DOHH2 (cell line): Measurements from ENCODE around the gene ZNF8.
"Not testable (repeated sequence)": the region's sequence is repeated elsewhere in the genome, so short reads cannot be mapped to it uniquely, and the experiment has no call there.

ENCODE experiments used
- H3F3A ChIP-seq: fragments of 200-600 bp; sonication (generic), shearing (Covaris generic); 2 replicates; pipeline ENCODE4 v1.6.0; 2016; ENCODE audit warnings: antibody characterized with exemption, mild to moderate bottlenecking; ENCODE audit not compliant: control insufficient read depth, insufficient read depth
- H3K27ac ChIP-seq: fragments of 200-600 bp; sonication (generic); 2 replicates; pipeline ENCODE4 v1.5.1; 2014; ENCODE audit warnings: low read depth, mild to moderate bottlenecking, low read length, moderate library complexity
- H3K27me3 ChIP-seq: fragments of 200-600 bp; sonication (generic); 2 replicates; pipeline ENCODE4 v1.6.1; 2014; ENCODE audit warnings: mild to moderate bottlenecking, low read length, mixed read lengths; ENCODE audit not compliant: control insufficient read depth
- H3K36me3 ChIP-seq: fragments of 200-600 bp; sonication (generic); 2 replicates; pipeline ENCODE4 v1.6.1; 2014; ENCODE audit warnings: mild to moderate bottlenecking, low read length, moderate library complexity, mixed read lengths; ENCODE audit not compliant: control insufficient read depth
- H3K4me1 ChIP-seq: fragments of 200-600 bp; sonication (generic); 2 replicates; pipeline ENCODE4 v1.6.1; 2014; ENCODE audit warnings: mild to moderate bottlenecking, low read length, mixed read lengths; ENCODE audit not compliant: control insufficient read depth
- H3K4me2 ChIP-seq: fragments of 200-600 bp; sonication (generic); 2 replicates; pipeline ENCODE4 v1.6.0; 2014; ENCODE audit warnings: mild to moderate bottlenecking, low read length, moderate library complexity
- H3K4me3 ChIP-seq: fragments of 200-600 bp; sonication (generic); 2 replicates; pipeline ENCODE4 v1.5.1; 2014; ENCODE audit warnings: mild to moderate bottlenecking, low read length, mixed read lengths
- H3K79me2 ChIP-seq: fragments of 200-600 bp; sonication (generic); 2 replicates; pipeline ENCODE4 v1.6.1; 2014; ENCODE audit warnings: mild to moderate bottlenecking, low read length, mixed read lengths; ENCODE audit not compliant: control insufficient read depth
- H3K9me2 ChIP-seq: fragments of 200-600 bp; sonication (generic); replicated peaks from 2 replicates; pipeline ENCODE4 v1.6.1; 2014; ENCODE audit warnings: mild to moderate bottlenecking, low read length, mixed read lengths; ENCODE audit not compliant: control insufficient read depth
- H3K9me3 ChIP-seq: fragments of 200-600 bp; sonication (generic); 2 replicates; pipeline ENCODE4 v1.6.1; 2014; ENCODE audit warnings: antibody characterized with exemption, low read length, mixed read lengths; ENCODE audit not compliant: control insufficient read depth, insufficient read depth
- H4K20me1 ChIP-seq: fragments of 200-600 bp; sonication (generic); 2 replicates; pipeline ENCODE4 v1.6.0; 2014; ENCODE audit warnings: low read depth, mild to moderate bottlenecking, antibody characterized with exemption, low read length, moderate library complexity; ENCODE audit not compliant: control insufficient read depth, insufficient read depth
- EZH2phosphoT487 ChIP-seq: fragments of 200-600 bp; sonication (generic); IDR thresholded peaks from 2 replicates; pipeline ENCODE4 v1.6.1; 2017; ENCODE audit warnings: borderline replicate concordance, mild to moderate bottlenecking, antibody characterized with exemption, low read length, moderate library complexity, mixed read lengths
- TF ChIP-seq, protein P1 (sequence below): fragments of 200-600 bp; sonication (generic); IDR thresholded peaks from one replicate; pipeline ENCODE4 v1.5.1; 2014; ENCODE audit warnings: antibody characterized with exemption, mild to moderate bottlenecking, low read depth, low read length; ENCODE audit not compliant: poor library complexity, severe bottlenecking

ZNF8 gene

DNA sequence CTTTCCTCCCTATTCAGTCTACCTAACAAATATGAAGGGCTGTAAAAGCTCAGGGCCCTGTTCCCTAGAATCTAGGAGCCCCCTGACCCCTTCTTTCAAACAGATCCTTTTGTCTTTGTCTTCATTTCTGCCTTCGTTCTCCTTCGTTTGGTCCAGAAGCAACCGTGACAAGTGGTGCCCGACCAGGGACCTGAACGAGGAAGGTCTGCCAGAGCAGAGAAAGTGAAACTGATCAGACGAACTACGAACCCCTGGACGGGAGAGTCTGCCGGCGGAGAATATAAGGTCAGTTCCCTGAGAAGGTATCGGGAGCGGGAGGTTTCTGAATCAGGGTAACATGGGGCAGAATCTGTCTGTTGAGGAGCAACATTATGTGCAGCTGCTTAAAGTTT, 27.2 kb downstream of the ZNF8 start:
- H3K9me2 ChIP-seq: no peaks in the 10 kb centered on the region
- H3K36me3 ChIP-seq: peaks cover 60% of the 10 kb centered on the region
- H4K20me1 ChIP-seq: no peaks in the 10 kb centered on the region
- peak overlapping the region; percentile 64 for H3K4me2 ChIP-seq
- H3K27me3 ChIP-seq: no peaks in the 10 kb centered on the region
- H3K79me2 ChIP-seq: peaks cover 45% of the 10 kb centered on the region
- no peaks in the 10 kb centered on the region for H3F3A ChIP-seq
- H3K27ac ChIP-seq: no peak overlapping the region
- H3K4me3 ChIP-seq: peak overlapping the region; percentile 96
- TF ChIP-seq, protein P1, sequence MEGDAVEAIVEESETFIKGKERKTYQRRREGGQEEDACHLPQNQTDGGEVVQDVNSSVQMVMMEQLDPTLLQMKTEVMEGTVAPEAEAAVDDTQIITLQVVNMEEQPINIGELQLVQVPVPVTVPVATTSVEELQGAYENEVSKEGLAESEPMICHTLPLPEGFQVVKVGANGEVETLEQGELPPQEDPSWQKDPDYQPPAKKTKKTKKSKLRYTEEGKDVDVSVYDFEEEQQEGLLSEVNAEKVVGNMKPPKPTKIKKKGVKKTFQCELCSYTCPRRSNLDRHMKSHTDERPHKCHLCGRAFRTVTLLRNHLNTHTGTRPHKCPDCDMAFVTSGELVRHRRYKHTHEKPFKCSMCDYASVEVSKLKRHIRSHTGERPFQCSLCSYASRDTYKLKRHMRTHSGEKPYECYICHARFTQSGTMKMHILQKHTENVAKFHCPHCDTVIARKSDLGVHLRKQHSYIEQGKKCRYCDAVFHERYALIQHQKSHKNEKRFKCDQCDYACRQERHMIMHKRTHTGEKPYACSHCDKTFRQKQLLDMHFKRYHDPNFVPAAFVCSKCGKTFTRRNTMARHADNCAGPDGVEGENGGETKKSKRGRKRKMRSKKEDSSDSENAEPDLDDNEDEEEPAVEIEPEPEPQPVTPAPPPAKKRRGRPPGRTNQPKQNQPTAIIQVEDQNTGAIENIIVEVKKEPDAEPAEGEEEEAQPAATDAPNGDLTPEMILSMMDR: no peak
- TF ChIP-seq EZH2phosphoT487: no peak
- peaks cover 42% of the 10 kb centered on the region for H3K9me3 ChIP-seq
- H3K4me1 ChIP-seq: peaks cover 15% of the 10 kb centered on the region

DNA sequence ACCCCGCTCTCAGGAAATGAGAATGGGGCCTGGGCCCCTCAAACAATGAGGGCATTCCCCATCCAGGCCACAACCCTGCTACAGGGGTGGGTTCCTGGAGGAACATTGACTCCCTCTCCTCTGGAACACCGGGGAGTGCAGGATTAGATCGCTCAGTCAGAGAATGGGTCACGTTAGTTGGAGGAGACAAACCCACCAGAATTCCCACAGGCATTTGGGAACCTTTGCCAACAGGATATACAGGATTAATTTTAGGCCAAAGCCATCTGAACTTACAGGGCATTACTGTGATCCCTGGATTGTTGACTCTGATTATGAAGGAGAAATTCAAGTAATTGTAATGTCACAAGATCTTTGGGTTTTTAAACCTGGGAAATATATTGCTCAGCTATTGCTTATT, 29.0 kb downstream of the ZNF8 start:
- Histone ChIP-seq H3K27ac (no peak overlapping the region), H3K9me3 (peaks cover 56% of the 10 kb centered on the region), H3K36me3 (peaks cover 68% of the 10 kb centered on the region), H3K4me1 (peaks cover 15% of the 10 kb centered on the region), H3K4me3 (no peak overlapping the region), H4K20me1 (no peaks in the 10 kb centered on the region), H3K9me2 (no peaks in the 10 kb centered on the region), H3K27me3 (no peaks in the 10 kb centered on the region), H3K79me2 (peaks cover 51% of the 10 kb centered on the region), H3K4me2 (no peak overlapping the region), H3F3A (no peaks in the 10 kb centered on the region)
- TF ChIP-seq EZH2phosphoT487: no peak
- TF ChIP-seq, protein P1: no peak

DNA sequence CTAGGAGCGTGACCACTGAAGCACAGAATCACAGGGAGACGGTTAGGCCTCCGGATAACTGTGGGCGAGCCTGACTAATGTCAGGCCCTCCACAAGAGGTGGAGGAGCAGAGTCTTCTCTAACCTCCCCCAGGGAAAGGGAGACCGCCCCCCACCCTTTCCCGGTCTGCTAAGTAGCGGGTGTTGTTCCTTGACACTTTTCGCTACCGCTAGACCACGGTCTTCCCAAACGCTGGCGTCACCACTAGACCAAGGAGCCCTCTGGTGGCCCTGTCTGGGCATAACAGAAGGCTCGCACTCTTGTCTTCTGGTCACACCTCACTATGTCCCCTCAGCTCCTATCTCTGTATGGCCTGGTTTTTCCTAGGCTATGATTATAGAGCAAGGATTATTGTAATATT, 31.9 kb downstream of the ZNF8 start:
- H3K79me2 ChIP-seq: peaks cover 46% of the 10 kb centered on the region
- H3K9me2 ChIP-seq, H3K27ac ChIP-seq, H3F3A ChIP-seq, H3K4me1 ChIP-seq, H3K4me2 ChIP-seq, H3K27me3 ChIP-seq, H3K4me3 ChIP-seq, H4K20me1 ChIP-seq: not testable (repeated sequence)
- peaks cover 88% of the 10 kb centered on the region for H3K36me3 ChIP-seq
- peaks cover 53% of the 10 kb centered on the region for H3K9me3 ChIP-seq

DNA sequence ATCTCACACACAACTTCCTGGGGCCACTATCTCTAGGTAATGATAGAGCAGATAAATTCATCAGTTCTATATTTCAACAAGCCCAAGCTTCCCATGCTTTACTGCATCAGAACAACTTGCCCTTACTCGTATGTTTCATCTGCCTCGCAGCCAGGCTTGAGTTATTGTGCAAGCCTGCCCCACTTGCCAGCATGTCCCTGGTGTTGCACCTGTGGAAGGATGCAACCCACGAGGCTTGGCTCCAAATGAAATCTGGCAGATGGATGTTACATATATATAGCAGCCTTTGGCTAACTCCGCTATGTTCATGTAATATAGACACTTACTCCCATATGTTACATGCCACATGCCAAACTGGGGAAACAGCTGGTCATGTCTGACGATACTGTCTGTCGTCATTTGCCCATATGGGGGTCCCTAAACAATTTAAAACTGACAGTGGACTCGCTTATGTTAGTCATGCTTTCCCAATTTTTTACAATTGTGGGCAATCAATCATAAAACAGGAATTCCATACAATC, 32.6 kb downstream of the ZNF8 start:
- H4K20me1 ChIP-seq: no peaks in the 10 kb centered on the region
- no peak for TF ChIP-seq EZH2phosphoT487
- TF ChIP-seq, protein P1: no peak
- no peak overlapping the region for H3K4me3 ChIP-seq
- peaks cover under 1% of the 10 kb centered on the region for H3K4me1 ChIP-seq
- H3K9me2 ChIP-seq: no peaks in the 10 kb centered on the region
- H3F3A ChIP-seq: no peaks in the 10 kb centered on the region
- no peak overlapping the region for H3K4me2 ChIP-seq
- H3K27ac ChIP-seq: no peak overlapping the region
- H3K79me2 ChIP-seq: peaks cover 39% of the 10 kb centered on the region
- H3K9me3 ChIP-seq: peaks cover 47% of the 10 kb centered on the region
- peaks cover 83% of the 10 kb centered on the region for H3K36me3 ChIP-seq
- no peaks in the 10 kb centered on the region for H3K27me3 ChIP-seq
